ENCODE data around the gene OR52B2.
"Not testable (repeated sequence)": the region's sequence is repeated elsewhere in the genome, so short reads cannot be mapped to it uniquely, and the experiment has no call there.

The OR52B2 gene

GRCh38 chr11:6151117-6151516 is 19.0 kb downstream of the OR52B2 start:
- no peak for DNase-seq

DNA sequence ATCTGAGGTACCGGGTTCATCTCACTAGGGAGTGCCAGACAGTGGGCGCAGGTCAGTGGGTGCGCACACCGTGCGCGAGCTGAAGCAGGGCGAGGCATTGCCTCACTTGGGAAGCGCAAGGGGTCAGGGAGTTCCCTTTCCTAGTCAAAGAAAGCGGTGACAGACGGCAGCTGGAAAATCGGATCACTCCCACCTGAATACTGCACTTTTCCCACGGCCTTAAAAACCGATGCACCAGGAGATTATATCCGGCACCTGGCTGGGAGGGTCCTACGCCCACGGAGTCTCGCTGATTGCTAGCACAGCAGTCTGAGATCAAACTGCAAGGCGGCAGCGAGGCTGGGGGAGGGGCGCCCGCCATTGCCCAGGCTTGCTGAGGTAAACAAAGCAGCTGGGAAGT is 26.4 kb downstream of the OR52B2 start:
- not testable (repeated sequence) for DNase-seq

DNA sequence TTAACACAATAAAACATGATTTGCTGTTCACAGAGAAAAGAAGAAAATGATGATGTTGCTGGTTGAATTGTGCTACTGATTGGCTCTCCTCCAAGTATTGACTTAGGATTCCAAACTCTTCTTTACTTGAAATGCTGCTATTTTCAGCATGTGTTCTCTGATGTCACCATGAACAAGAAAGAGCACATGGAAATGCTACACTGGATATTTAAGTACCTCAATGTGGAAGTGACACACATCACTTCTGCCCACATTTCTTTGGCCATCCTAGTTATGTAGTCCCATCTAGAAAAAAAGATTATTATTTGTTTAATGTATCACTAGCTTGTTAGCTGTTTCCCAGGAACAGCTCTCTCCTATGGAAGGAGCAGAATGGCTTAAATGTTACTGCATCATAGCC is 27.2 kb downstream of the OR52B2 start:
- no peak for DNase-seq

GRCh38 chr11:6135936-6136335 is 34.2 kb downstream of the OR52B2 start:
- DNase-seq: not testable (repeated sequence)

- DNase-seq: no peak
Observed at GRCh38 chr11:6132431-6132830, 37.7 kb downstream of the OR52B2 start.

DNA sequence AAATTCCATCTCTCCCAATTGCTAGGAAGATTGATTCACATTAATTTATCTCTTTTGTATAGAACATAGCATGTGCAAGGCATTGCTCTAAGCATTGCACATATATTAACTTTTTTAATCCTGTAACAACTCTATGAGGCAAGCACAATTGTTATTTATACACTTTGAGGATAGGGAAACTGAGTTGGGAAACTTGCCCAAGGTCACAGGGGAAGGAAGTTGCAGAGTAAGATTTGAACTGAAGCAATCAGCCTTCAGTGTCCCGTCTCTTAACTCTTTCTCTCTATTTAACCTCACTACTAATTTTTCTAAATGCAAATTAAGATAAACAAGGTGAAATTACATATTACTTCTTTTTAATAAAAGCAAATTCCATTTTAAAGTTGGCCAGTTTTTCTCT is 40.5 kb downstream of the OR52B2 start:
- DNase-seq: no peak

- no peak for DNase-seq
Observed at GRCh38 chr11:6129011-6129410, 41.1 kb downstream of the OR52B2 start.

DNA sequence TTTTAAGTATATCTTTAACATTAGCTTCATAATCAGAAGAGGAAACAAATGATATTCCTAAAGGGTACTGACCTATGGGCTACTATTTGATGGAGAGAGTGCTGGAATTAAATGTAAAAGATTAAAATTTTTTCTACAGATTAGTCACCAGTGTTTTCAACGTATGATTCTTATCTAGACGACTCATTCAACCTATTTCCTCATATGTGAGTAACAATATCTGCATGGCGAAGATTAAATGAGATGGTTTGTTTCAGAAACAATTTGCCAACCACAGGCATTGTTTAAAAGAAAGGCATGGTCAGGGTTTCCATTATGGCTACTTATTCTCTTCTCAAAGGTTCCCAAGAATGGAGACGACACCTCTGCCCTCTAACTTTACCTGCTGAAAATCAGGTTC is 42.2 kb downstream of the OR52B2 start:
- DNase-seq: no peak

DNA sequence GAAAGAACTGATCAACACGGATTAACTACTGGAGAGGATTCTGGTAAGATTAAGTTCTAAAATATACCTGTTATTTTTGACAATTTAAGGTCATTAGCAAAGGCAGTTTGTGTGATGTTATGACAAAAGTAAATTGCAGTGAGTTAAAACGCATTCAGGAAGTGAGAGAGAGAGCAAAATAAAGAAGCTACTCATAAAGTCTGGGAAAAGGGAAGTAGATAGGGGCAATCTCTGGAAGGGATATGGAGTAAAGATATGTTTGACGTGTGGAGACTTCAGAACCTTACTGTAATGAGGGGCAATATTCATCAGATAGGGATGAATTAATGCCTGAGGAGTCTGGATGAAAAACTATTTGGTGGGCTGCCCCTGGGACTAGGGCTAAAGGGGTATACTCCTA is 45.9 kb downstream of the OR52B2 start:
- no peak for DNase-seq

Measured in stimulated activated CD4-positive, alpha-beta T cell treated with anti-CD3 and anti-CD28 coated beads, Interleukin-1b, Interleukin-23, amount 100 ng/mL, for 48 hours (primary cell).